GF-D8 (cell line): ENCODE measurements around the gene ROPN1L.
"Not testable (repeated sequence)": the region's sequence is repeated elsewhere in the genome, so short reads cannot be mapped to it uniquely, and the experiment has no call there.

Experiments
- DNase-seq: peaks from one replicate; lab custom pipeline; 2025; lab: John Stamatoyannopoulos, UW

The ROPN1L gene

DNA sequence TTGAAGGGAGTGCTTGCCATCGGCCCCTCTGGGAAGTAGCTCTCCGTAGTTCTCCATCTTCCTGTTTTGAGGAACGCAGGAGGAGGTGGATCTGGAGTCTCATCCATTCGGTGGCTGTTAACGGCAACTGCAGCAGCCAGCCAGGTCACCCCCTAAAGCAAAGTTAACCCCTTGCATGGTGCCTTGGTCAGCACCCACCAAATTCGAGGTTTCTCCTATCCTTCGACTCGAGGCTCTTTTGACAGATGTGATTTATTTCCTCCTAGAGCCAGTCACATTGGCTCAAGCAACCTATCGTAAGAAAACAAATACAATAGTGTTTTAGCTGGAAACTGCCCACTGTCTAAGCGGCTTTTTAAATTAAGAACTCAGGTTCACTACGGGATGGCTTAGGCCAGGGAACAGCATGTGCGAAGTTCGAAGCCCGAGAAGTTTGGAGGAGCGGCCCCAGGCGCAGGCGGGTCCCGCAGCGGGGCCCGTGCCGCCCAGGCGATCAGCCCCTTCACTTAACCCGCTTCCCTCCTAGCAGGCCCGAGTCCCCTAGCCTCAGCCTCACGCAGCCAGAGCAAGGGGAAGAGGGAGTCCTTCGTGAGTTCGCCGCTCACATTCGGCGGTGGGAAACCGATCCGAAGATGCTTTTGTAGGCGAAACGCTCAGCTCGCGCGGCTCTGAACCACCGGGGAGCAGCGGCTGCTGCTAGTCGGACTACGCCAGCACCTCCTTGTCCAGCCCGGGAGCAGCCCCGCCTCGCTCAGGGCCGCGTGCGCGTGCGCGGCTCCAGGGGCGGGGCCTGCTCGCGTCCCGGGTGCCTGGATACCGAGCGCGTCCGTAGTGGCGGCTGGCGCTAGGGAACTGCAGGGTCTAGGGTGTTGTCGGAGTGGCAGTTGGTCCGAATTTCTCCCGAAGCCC lies at the start of gene ROPN1L:
Gene ROPN1L, plus strand, starts transcription at position 797 of the 909 bp plus-strand sequence. CDS start 289 bp downstream, outside the sequence.
- peak; percentile 69 for DNase-seq

DNA sequence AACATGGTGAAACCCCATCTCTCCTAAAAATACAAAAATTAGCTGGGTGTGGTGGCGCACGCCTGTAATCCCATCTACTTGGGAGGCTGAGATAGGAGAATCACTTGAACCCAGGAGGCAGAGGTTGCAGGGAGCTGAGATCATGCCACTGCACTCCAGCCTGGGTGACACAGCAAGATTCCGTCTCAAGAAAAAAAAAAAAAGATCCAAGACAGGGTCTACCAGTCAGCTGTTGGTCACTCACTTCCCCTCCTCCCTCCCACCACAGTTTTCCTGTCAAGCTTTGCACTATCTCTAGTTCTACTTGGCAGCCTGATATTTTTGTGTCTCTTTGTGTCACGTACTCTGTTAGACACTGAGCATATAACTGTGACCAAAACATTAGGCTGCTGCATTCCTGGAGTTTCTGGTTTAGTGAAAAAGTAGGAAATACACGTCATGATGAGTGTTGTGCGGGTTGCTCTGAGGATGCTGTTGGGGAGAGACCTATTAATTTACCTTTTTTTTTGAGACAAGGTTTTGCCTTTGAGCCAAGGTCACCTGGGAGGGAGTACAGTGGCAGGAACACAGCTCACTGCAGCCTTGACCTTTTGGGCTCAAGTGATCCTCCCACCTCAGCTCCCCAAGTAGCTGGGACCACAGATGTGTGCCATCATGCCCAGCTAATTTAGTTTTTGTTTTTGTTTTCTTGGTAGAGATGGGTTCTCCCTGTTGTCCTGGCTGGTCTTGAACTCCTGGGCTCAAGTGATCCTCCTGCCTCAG lies 48.9 kb upstream of the ROPN1L start:
- not testable (repeated sequence) for DNase-seq

DNA sequence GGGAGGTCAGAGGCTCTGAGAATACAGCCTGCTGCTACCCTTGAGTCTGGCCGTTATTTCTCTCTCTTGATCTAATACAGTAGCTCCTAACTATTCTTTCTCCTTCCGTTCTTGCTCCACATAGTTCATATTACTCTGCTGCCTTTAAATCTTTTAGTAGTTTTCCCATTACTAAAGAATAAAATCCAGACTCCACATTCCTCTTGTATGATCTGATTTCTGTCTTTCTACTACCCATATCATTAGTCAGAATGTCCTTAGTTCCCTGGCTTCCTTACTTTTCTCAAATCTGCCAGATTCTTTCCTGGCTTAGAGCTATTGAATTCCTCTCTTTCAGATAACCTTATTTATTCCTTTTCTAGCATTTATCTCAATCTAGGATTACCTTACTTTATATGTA lies 48.2 kb upstream of the ROPN1L start:
- DNase-seq, result no peak

GRCh38 chr5:10396552-10396951 lies 45.1 kb upstream of the ROPN1L start:
- no peak for DNase-seq

DNA sequence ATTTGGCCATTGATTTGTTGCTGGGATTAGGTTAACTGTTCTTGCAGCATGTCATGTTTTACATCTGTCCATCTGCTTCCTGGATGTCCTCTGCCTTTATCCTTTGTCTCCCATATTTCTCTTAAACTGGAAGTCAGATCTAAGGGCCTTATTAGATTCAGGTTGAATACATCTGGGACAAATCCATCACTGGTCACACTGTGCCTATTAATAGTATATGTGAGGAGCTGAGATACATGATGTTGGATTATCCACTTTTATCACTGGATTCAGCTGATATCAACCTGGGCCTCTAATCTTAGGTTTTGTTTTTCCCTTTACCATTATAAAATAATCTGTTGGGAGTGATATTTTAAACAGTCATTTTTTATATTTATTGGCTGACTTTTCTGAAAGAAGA lies 41.8 kb upstream of the ROPN1L start:
- no peak for DNase-seq

- DNase-seq, result no peak
Observed at GRCh38 chr5:10400411-10400810, 41.3 kb upstream of the ROPN1L start.

DNA sequence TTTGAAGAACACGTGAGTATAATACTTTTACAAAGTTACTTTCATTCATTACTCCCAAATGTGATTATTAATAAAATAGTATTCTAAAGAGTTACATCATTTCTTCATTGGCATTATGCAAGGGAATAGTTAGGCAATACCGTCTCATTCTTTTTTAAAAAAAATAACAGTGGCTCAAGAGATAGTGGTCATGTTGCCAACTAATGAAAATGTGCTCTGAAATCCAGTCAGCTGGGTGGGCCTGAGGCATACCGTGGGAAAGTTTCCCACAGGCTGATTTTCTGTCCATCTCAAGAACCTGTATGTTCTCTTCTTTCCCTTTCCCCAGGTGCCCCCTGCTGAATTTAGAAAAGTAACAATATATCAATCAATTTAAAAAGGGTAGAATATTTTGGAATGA lies 40.8 kb upstream of the ROPN1L start:
- no peak for DNase-seq

GRCh38 chr5:10401498-10401897 lies 40.2 kb upstream of the ROPN1L start:
- no peak for DNase-seq

GRCh38 chr5:10403829-10404228 lies 37.9 kb upstream of the ROPN1L start:
- no peak for DNase-seq

GRCh38 chr5:10406651-10407050 lies 35.0 kb upstream of the ROPN1L start:
- DNase-seq, result no peak

DNA sequence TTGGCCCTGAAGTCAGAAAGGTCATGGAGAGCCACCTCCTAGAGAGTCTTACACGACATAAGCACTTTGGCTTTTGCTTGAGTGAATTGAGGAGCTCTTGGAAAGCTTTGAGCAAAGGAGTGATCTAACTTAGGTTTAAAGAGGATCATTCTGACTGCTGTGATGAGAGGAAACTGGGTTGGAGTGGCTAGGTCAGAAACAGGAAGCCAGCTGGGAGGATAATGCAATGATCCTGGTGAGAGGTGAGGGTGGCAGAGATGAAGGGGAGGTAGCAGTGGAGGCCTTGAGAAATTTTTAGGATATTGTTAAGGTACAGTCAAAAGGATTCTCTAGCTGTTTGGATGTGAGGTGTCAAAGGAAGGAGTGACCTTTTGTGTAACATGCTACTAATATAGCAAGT lies 32.2 kb upstream of the ROPN1L start:
- DNase-seq, result peak; percentile 46

GRCh38 chr5:10410662-10411061 lies 31.0 kb upstream of the ROPN1L start:
- DNase-seq, result no peak

DNA sequence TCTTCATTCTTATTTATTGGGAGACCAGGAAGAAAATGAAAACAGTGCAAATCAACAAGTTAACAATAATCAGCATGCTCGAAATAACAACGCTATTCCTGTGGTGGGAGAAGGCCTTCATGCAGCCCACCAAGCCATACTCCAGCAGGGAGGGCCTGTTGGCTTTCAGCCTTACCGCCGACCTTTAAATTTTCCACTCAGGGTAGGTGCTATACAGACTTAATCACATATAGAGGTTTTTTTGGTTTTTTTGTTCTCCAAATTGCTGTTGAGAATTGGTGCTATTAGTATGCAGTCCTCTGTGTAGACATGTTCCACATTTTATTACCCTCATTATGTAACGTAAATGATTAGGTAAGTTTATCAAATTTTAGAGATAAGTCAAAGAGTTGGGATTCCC lies 30.3 kb upstream of the ROPN1L start:
- no peak for DNase-seq

- DNase-seq, result no peak
Observed at GRCh38 chr5:10416868-10417267, 24.8 kb upstream of the ROPN1L start.

DNA sequence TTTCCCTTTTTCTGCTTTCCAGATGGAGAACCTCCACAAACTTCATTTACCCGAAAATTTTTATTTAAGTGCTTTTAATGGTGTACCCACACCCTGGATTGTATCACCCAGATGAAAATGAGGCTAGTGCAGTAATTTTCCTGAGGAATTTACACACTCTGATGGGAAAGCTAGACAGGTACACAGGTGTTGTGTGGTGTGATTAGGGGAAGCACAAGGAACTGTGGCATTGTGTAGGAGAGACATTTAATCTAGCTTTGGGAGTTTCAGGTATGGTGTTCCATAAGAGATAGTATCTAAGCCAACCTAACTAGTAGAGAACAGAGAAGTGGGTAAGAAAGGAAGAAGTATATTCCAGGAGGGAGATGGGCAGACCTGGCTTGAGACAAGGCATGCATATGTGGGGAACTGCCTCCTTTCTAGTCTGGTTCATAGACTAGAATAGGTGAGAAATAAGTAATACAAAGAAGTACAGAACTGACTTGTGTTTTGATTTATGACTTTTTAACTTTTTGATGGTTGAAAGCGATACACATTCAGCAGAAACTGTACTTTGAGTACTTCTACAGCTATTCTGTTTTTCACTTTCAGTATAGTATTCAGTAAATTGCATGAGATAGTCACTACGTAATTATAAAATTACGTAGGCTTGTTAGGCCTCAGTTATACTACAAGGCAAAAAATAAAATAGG lies 22.9 kb upstream of the ROPN1L start:
- DNase-seq, result no peak

DNA sequence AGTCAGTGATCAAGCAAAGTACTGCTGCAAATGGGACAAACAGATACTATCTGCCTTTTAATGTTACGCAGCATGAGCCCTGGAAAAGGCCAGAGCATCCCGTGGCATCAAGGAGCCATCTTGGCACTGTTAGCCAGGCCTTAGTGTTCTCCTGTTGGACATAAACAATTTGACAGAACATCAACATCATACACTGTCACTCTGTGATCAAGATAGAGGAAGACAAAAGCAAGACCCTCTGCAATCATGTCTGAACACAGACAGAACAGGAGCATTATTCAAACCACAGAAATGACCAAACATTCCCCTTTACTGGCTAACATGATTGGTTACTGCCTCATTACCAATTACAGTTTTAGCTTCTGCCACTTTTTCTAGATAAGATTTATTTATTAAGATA lies 21.2 kb upstream of the ROPN1L start:
- no peak for DNase-seq

DNA sequence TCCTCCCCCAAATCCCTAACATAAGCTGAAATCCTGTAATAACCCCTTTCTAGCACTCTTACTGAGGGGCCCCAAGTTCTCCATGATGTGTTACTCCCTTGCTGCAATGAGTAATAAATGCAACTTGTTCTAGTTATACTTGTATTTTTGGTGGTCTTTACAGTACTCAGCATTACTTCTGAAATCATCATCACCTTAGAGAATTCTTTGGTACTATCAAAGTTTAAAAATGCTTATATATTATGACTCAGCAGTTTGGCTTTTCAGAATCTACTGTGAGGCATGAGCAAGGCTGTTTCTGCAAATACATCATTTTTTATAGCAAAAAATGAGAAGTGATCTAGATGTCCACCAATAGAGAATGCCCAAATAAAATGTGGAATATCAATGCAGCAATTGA lies 20.7 kb upstream of the ROPN1L start:
- DNase-seq, result no peak

GRCh38 chr5:10421896-10422691 lies 19.6 kb upstream of the ROPN1L start:
- DNase-seq, result peak; percentile 84

GRCh38 chr5:10423022-10423421 lies 18.7 kb upstream of the ROPN1L start:
- peak; percentile 76 for DNase-seq

GRCh38 chr5:10424124-10424731 lies 17.5 kb upstream of the ROPN1L start:
- DNase-seq, result peak; percentile 58

DNA sequence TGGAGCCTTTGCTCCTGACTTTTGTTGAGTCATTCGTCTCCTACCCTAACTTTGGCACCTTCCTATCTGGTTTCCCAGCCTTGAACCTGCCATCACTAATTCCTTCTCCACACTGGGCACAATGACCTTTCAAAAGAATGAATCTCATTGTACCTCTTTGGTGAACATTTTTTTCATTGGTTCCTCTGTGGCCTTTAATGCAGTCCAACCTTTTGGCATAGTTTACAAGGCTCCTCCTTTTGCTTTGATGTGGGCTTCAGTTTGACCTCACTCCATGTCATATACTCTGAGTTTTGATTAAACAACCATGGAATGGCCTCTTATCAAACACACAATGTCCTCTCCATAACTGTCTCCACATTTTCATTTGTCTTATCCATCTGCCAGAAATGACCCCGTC lies 14.5 kb upstream of the ROPN1L start:
- no peak for DNase-seq
